HUES64 (cell line): ENCODE measurements around the gene TFDP2.
A peak's percentile ranks its signal among the peaks of the same experiment; 100 is the strongest.

Source experiments
- H3K27ac ChIP-seq: 2 replicates; pipeline ENCODE4 v1.7.0; 2013; ENCODE audit warnings: low read depth, low read length, inconsistent platforms
- H3K27me3 ChIP-seq: 2 replicates; pipeline ENCODE4 v1.6.1; 2013; ENCODE audit warnings: mild to moderate bottlenecking, low read length; ENCODE audit not compliant: insufficient read depth
- H3K36me3 ChIP-seq: 2 replicates; pipeline ENCODE4 v1.6.1; 2013; ENCODE audit warnings: mild to moderate bottlenecking, low read length; ENCODE audit not compliant: insufficient read depth
- H3K4me1 ChIP-seq: 2 replicates; pipeline ENCODE4 v1.6.1; 2013; ENCODE audit warnings: mild to moderate bottlenecking, low read length, moderate library complexity; ENCODE audit not compliant: insufficient read depth
- H3K4me3 ChIP-seq: 2 replicates; pipeline ENCODE4 v1.5.1; 2013; ENCODE audit warnings: mild to moderate bottlenecking, low read length, moderate library complexity
- H3K9ac ChIP-seq: 2 replicates; pipeline ENCODE4 v1.6.1; 2013; ENCODE audit warnings: mild to moderate bottlenecking, low read depth, low read length
- H3K9me3 ChIP-seq: 2 replicates; pipeline ENCODE4 v1.6.1; 2013; ENCODE audit warnings: low read depth, low read length; ENCODE audit not compliant: insufficient read depth
- WGBS: fragments of 150-250, 120-280 bp; methylation state at CpG from one replicate; pipeline ENCODE4 v1.1.7; 2013; ENCODE audit warnings: missing lambda C conversion rate; 5-methylcytosine and 5-hydroxymethylcytosine counted together

TFDP2 gene

GRCh38 chr3:142035308-142035922, 113.9 kb downstream of the TFDP2 start:
- Histone ChIP-seq H3K27me3 (no peaks in the 10 kb centered on the region), H3K9me3 (no peaks in the 10 kb centered on the region), H3K36me3 (no peaks in the 10 kb centered on the region), H3K27ac (no peak overlapping the region), H3K4me1 (no peaks in the 10 kb centered on the region), H3K4me3 (no peak overlapping the region), H3K9ac (no peak overlapping the region)
- WGBS = 97% methylated on average over 3 of the region's 3 CpGs

GRCh38 chr3:142033292-142033691, 116.1 kb downstream of the TFDP2 start:
- no peaks in the 10 kb centered on the region for H3K9me3 ChIP-seq
- no peaks in the 10 kb centered on the region for H3K27me3 ChIP-seq
- no peaks in the 10 kb centered on the region for H3K36me3 ChIP-seq
- no peak overlapping the region for H3K9ac ChIP-seq
- no peak overlapping the region for H3K27ac ChIP-seq
- H3K4me3 ChIP-seq = no peak overlapping the region
- 89% methylated on average over 4 of the region's 4 CpGs for WGBS
- H3K4me1 ChIP-seq = peaks cover 12% of the 10 kb centered on the region

- Histone ChIP-seq H3K27me3 (no peaks in the 10 kb centered on the region), H3K9me3 (no peaks in the 10 kb centered on the region), H3K9ac (no peak overlapping the region), H3K36me3 (no peaks in the 10 kb centered on the region), H3K4me3 (no peak overlapping the region), H3K4me1 (peaks cover 18% of the 10 kb centered on the region), H3K27ac (no peak overlapping the region)
Observed at GRCh38 chr3:142031575-142031974, 117.8 kb downstream of the TFDP2 start.

GRCh38 chr3:142029791-142030190, 119.6 kb downstream of the TFDP2 start:
- Histone ChIP-seq H3K27ac (no peak overlapping the region), H3K36me3 (no peaks in the 10 kb centered on the region), H3K9ac (no peak overlapping the region), H3K27me3 (no peaks in the 10 kb centered on the region), H3K4me1 (peaks cover 21% of the 10 kb centered on the region), H3K4me3 (no peak overlapping the region), H3K9me3 (no peaks in the 10 kb centered on the region)
- 95% methylated on average over 5 of the region's 5 CpGs for WGBS

GRCh38 chr3:142029052-142029642, 120.2 kb downstream of the TFDP2 start:
- no peak overlapping the region for H3K9ac ChIP-seq
- peak overlapping the region; percentile 74 for H3K4me3 ChIP-seq
- H3K27me3 ChIP-seq = no peaks in the 10 kb centered on the region
- H3K27ac ChIP-seq = peak overlapping the region; percentile 36
- peaks cover 4% of the 10 kb centered on the region; the same call in 1 of the 2 replicates for H3K36me3 ChIP-seq
- WGBS = 53% methylated on average over 3 of the region's 3 CpGs
- peaks cover 21% of the 10 kb centered on the region for H3K4me1 ChIP-seq
- H3K9me3 ChIP-seq = no peaks in the 10 kb centered on the region

- Histone ChIP-seq H3K9ac (peak overlapping the region; percentile 80), H3K27ac (peak overlapping the region; percentile 88; the same call in 1 of the 2 replicates), H3K36me3 (peaks cover 7% of the 10 kb centered on the region; the same call in 1 of the 2 replicates), H3K4me3 (peak overlapping the region; percentile 74), H3K4me1 (peaks cover 21% of the 10 kb centered on the region), H3K9me3 (no peaks in the 10 kb centered on the region), H3K27me3 (no peaks in the 10 kb centered on the region)
- WGBS = 1% methylated on average over 4 of the region's 4 CpGs
Observed at GRCh38 chr3:142028243-142028777, 121.0 kb downstream of the TFDP2 start.

GRCh38 chr3:142027735-142028134, 121.6 kb downstream of the TFDP2 start:
- H3K9ac ChIP-seq = peak overlapping the region; percentile 80
- 0% methylated on average over 1 of the region's 2 CpGs for WGBS
- H3K4me1 ChIP-seq = peaks cover 21% of the 10 kb centered on the region
- no peaks in the 10 kb centered on the region for H3K27me3 ChIP-seq
- peaks cover 7% of the 10 kb centered on the region; the same call in 1 of the 2 replicates for H3K36me3 ChIP-seq
- H3K27ac ChIP-seq = peak overlapping the region; percentile 88; the same call in 1 of the 2 replicates
- peak overlapping the region; percentile 74 for H3K4me3 ChIP-seq
- H3K9me3 ChIP-seq = no peaks in the 10 kb centered on the region

GRCh38 chr3:142027300-142027699, 122.0 kb downstream of the TFDP2 start:
- Histone ChIP-seq H3K9ac (peak overlapping the region; percentile 80), H3K4me1 (peaks cover 24% of the 10 kb centered on the region), H3K4me3 (peak overlapping the region; percentile 74), H3K27ac (peak overlapping the region; percentile 88; the same call in 1 of the 2 replicates), H3K27me3 (no peaks in the 10 kb centered on the region), H3K36me3 (peaks cover 7% of the 10 kb centered on the region; the same call in 1 of the 2 replicates), H3K9me3 (no peaks in the 10 kb centered on the region)
- WGBS = no CpG with 5 or more reads among the region's 3 CpGs

- Histone ChIP-seq H3K4me3 (peak overlapping the region; percentile 74), H3K4me1 (peaks cover 26% of the 10 kb centered on the region)
Observed at GRCh38 chr3:142026333-142026732, 123.0 kb downstream of the TFDP2 start.

GRCh38 chr3:142022381-142022780, 127.0 kb downstream of the TFDP2 start:
- WGBS = 100% methylated on average over 1 of the region's 1 CpG
- no peaks in the 10 kb centered on the region for H3K27me3 ChIP-seq
- peaks cover 14% of the 10 kb centered on the region for H3K4me1 ChIP-seq
- no peak overlapping the region for H3K4me3 ChIP-seq
- H3K9ac ChIP-seq = no peak overlapping the region
- H3K27ac ChIP-seq = no peak overlapping the region
- H3K36me3 ChIP-seq = peaks cover 25% of the 10 kb centered on the region
- no peaks in the 10 kb centered on the region for H3K9me3 ChIP-seq

More at GRCh38 chr3:142026333-142026732, 123.0 kb downstream of the TFDP2 start:
- no peak overlapping the region for H3K9ac ChIP-seq
- 94% methylated on average over 1 of the region's 2 CpGs for WGBS
- no peaks in the 10 kb centered on the region for H3K9me3 ChIP-seq
- no peaks in the 10 kb centered on the region for H3K27me3 ChIP-seq
- no peak overlapping the region; the same call in 1 of the 2 replicates for H3K27ac ChIP-seq
- peaks cover 7% of the 10 kb centered on the region; the same call in 1 of the 2 replicates for H3K36me3 ChIP-seq

- Histone ChIP-seq H3K27me3 (no peaks in the 10 kb centered on the region), H3K4me1 (peaks cover 5% of the 10 kb centered on the region; the same call in 1 of the 2 replicates), H3K9ac (no peak overlapping the region), H3K9me3 (no peaks in the 10 kb centered on the region), H3K4me3 (no peak overlapping the region), H3K36me3 (peaks cover 25% of the 10 kb centered on the region), H3K27ac (no peak overlapping the region)
- 86% methylated on average over 2 of the region's 2 CpGs for WGBS
Observed at GRCh38 chr3:142021127-142021526, 128.2 kb downstream of the TFDP2 start.
